ENCODE results near the gene BMP5. TPM values are rescaled to one million over a fixed set of nuclear protein-coding genes. Genes with fewer than 3 reads are reported as not detected.
"Not testable (repeated sequence)": the region's sequence is repeated elsewhere in the genome, so short reads cannot be mapped to it uniquely, and the experiment has no call there.

BMP5 gene
- total RNA-seq, result not detected

DNA sequence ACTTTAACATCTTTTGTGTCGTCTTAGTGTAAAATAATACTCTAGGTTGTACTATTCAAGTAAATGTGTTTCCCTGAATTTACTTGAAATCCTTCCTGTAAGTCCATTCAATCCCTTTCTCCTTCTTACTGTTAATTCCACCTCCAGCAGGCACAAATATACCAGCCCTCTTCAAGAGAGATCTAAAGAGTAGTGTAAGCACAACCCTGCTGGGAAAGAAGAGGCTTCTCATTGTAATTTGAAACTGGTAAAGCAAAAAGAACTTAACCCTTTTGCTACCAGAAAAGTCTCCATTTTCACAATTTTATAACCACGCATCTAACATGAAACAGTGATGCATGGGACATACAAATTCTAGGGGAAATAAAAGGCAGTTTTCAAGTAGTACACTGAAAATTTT lies at the start of gene BMP5:
Gene BMP5 (minus strand): TSS at position 191 of the 400 bp plus-strand sequence. CDS start 725 bp downstream, outside the sequence.
- Mint-ChIP-seq H3K27ac (no peak within 1 kb of the TSS), H3K27me3 (ENCODE audit: low read depth) (no peaks in the 10 kb centered on the region), H3K4me1 (ENCODE audit: low read depth) (no peaks in the 10 kb centered on the region), H3K36me3 (ENCODE audit: low read depth) (no peaks in the 10 kb centered on the region), H3K4me3 (no peak within 1 kb of the TSS), H3K9me3 (no peaks in the 10 kb centered on the region)
- CTCF ChIA-PET, result no interaction called here
- no peak for DNase-seq
- intact Hi-C loops (cut with micrococcal nuclease), result no loop called here

DNA sequence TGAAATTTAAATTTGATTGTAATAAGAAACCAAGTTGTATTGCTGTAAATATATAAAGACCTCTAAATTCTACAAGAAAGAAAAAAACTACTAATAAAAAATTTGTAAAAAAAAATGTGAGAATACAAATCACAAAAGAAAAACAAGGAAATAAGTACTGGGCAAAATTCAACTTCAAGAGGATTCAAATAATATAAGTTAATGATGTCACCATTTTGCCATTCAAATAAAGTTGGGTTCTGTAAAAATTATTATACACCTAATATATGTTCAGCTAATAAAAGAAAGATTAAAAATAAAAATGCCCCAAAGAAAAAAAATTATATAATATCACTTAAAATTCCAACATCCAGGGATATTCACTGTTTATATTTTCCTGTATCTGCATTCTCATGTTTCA lies 47.0 kb upstream of the BMP5 start:
- Mint-ChIP-seq H3K27ac (no peak overlapping the region), H3K4me3 (no peak overlapping the region), H3K27me3 (ENCODE audit: low read depth) (no peaks in the 10 kb centered on the region), H3K9me3 (peaks cover 7% of the 10 kb centered on the region), H3K36me3 (ENCODE audit: low read depth) (no peaks in the 10 kb centered on the region), H3K4me1 (ENCODE audit: low read depth) (no peaks in the 10 kb centered on the region)
- DNase-seq, result no peak
- CTCF ChIA-PET, result no interaction called here
- intact Hi-C loops (cut with micrococcal nuclease), result no loop called here

DNA sequence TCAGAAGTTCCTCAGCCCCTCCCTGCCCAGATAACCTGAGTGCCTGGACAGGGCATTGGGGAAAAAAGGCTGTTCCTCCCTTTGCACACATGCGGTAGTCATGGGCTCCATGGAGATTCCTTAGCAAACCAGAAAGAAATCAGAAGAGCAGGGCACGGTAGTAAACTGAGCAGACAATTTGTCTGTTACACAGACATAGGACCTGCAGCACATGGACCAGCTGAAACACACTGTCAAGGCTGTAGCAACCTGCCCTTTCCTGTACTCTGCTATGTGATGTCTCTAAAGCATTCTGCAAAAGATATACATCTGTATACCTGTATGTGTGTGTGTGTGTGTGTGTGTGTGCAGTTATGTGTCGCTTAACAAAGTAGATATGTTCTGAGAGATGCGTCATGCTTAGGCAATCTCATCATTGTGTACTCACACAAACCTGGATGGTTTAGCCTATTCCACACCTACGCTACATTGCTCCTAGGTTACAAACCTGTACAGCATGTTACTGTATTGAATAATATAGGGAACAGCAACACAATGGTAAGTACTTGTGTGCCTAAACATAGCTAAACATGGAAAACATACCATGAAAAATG lies 44.4 kb upstream of the BMP5 start:
- no peaks in the 10 kb centered on the region for H3K27me3 Mint-ChIP-seq (ENCODE audit: low read depth)
- H3K4me3 Mint-ChIP-seq, result no peak overlapping the region

DNA sequence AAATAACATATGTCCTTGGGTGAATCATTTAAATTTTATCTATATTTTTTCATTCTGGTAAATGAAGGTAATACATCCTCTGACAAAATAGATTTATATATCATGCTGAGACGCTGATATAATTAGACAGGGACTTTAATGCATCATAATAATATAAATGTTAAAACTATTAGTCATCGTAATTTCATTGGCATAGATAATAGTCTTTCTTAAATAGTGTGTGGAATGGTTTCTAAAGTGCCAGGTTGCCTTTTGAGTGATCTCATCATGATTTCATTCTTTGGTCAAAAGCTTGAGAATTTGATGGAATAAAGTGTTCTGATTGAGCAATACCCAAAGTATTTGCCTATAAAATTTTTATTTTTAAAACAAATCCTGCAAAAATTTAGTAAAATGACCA lies 43.2 kb upstream of the BMP5 start:
- Mint-ChIP-seq H3K4me3 (no peak overlapping the region), H3K9me3 (peaks cover 3% of the 10 kb centered on the region), H3K27ac (no peak overlapping the region), H3K4me1 (ENCODE audit: low read depth) (no peaks in the 10 kb centered on the region), H3K36me3 (ENCODE audit: low read depth) (no peaks in the 10 kb centered on the region), H3K27me3 (ENCODE audit: low read depth) (no peaks in the 10 kb centered on the region)
- CTCF ChIA-PET, result no interaction called here
- DNase-seq, result no peak
- intact Hi-C loops (cut with micrococcal nuclease), result no loop called here

More for the DNA sequence above, 44.4 kb upstream of the BMP5 start:
- H3K9me3 Mint-ChIP-seq, result peaks cover 7% of the 10 kb centered on the region
- H3K4me1 Mint-ChIP-seq (ENCODE audit: low read depth), result no peaks in the 10 kb centered on the region
- no peak for DNase-seq
- no peaks in the 10 kb centered on the region for H3K36me3 Mint-ChIP-seq (ENCODE audit: low read depth)
- CTCF ChIA-PET, result no interaction called here
- intact Hi-C loops (cut with micrococcal nuclease), result no loop called here
- no peak overlapping the region for H3K27ac Mint-ChIP-seq

DNA sequence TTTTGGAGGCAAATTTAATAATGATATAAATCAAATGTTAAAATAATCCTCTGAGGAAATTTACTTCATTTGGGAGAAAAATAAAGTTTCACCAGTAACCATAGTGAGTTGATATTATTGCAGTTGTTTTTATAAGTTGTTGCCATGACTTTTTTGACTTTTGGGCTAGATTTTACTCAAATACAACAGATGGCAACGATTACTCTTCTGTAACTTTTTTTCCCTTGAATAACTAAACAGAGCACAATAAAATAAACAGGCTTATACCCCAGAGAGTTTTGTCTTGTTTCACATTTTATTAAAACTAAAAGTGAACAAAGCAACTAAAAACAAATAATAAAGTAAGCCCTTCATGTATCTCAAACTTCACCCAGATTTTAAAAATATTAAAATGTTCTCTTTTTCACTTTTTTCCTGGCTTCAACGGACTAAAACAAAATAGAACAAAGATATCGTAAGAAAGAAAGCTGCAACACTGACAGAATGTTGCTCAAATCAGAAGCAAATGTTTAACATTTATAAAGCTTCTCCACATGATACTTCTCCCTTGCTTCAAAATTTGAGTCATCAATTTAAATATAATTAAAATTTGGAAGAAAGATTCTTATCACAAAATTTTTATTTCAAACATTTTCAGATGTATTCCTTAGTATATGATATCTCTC lies 42.5 kb upstream of the BMP5 start:
- no peak for DNase-seq
- CTCF ChIA-PET, result no interaction called here
- intact Hi-C loops (cut with micrococcal nuclease), result no loop called here
- Mint-ChIP-seq H3K36me3 (ENCODE audit: low read depth) (no peaks in the 10 kb centered on the region), H3K27ac (no peak overlapping the region), H3K4me3 (no peak overlapping the region), H3K9me3 (peaks cover 3% of the 10 kb centered on the region), H3K4me1 (ENCODE audit: low read depth) (no peaks in the 10 kb centered on the region), H3K27me3 (ENCODE audit: low read depth) (no peaks in the 10 kb centered on the region)

DNA sequence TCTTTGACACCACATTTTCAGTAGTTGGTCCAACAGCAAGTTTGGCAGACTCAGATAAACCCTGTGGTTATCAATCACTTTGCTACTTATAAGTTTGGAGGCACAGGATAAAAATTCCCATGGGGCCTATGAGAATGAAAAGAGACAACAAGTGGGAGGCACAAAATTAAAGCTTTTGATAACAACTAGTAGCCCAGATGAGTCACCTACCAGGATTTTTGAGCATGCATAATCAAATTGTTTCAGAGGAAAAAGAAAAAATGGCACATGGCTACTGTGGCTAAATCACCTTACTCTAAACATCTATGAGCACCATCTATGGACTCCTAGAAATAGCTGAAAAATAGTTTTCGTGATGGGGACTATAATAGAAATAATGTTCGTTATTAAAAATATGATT lies 40.8 kb upstream of the BMP5 start:
- intact Hi-C loops (cut with micrococcal nuclease), result no loop called here
- Mint-ChIP-seq H3K9me3 (peaks cover 4% of the 10 kb centered on the region), H3K27me3 (ENCODE audit: low read depth) (no peaks in the 10 kb centered on the region), H3K27ac (no peak overlapping the region), H3K36me3 (ENCODE audit: low read depth) (no peaks in the 10 kb centered on the region), H3K4me1 (ENCODE audit: low read depth) (no peaks in the 10 kb centered on the region), H3K4me3 (no peak overlapping the region)
- DNase-seq, result no peak
- CTCF ChIA-PET, result no interaction called here

DNA sequence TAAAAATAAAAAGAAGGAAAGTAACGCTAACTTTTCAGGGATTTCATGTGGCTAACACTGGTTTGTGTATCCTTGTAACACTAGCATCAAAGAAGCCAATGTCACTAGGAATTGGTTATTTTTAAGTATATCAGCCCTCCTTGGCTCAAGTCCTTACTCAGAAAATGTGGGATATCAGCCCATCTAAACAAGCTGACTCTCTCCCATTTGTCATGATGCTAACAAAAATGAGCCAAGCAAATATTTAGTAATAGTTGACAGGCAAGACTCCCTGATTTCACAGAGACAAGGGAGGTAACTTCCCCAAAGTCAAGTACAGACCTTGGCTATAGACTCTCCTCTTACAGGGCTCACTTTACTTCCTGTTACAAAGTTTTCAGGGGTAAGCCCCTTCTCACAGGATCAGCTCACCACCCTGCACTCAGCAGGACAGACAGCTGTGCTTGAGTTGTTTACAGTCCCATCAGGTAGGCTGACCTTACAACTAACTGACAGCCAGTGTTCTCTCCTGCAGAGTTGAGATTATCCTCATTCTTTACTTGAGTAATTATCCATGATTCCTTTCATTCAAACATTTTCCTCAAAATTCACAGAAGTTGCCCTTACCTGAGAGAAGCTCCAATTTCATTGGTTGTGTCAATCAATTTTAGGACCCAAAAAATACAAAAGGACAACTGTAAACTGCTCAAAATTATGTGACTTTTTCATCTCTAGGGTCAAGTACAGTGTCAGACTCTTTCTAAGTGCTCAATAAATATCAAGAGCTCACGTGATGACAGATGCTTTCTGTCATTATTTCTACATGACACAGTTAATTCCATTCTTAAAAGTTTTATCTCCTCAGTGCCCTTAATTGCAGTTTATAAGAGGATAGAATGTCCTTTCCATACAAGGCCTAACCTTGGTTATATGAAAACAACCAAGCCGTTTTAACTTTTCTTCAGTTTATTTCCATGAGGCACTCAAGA lies 38.1 kb upstream of the BMP5 start:
- CTCF ChIA-PET, result interaction anchor here (1.1 kb wide), 1 partner anchor 1335 kb away, joined by 3 read pairs; no protein-coding TSS in a partner anchor
- no peak overlapping the region for H3K27ac Mint-ChIP-seq
- H3K27me3 Mint-ChIP-seq (ENCODE audit: low read depth), result no peaks in the 10 kb centered on the region

DNA sequence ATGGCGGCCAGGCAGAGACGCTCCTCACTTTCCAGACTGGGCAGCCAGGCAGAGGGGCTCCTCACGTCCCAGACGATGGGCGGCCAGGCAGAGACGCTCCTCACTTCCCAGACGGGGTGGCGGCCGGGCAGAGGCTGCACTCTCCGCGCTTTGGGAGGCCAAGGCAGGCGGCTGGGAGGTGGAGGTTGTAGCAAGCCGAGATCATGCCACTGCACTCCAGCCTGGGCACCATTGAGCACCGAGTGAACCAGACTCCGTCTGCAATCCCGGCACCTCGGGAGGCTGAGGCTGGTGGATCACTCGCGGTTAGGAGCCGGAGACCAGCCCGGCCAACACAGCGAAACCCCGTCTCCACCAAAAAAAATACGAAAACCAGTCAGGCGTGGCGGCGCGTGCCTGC lies 35.1 kb upstream of the BMP5 start:
- DNase-seq; H3K27me3 Mint-ChIP-seq (ENCODE audit: low read depth); intact Hi-C loops (cut with micrococcal nuclease); H3K27ac Mint-ChIP-seq; H3K4me1 Mint-ChIP-seq (ENCODE audit: low read depth); H3K4me3 Mint-ChIP-seq; H3K9me3 Mint-ChIP-seq; H3K36me3 Mint-ChIP-seq (ENCODE audit: low read depth); CTCF ChIA-PET: not testable (repeated sequence)

More for the DNA sequence above, 38.1 kb upstream of the BMP5 start:
- Mint-ChIP-seq H3K36me3 (ENCODE audit: low read depth) (no peaks in the 10 kb centered on the region), H3K4me1 (ENCODE audit: low read depth) (no peaks in the 10 kb centered on the region), H3K4me3 (no peak overlapping the region), H3K9me3 (peaks cover 2% of the 10 kb centered on the region)
- intact Hi-C loops (cut with micrococcal nuclease), result no loop called here
- DNase-seq, result no peak

DNA sequence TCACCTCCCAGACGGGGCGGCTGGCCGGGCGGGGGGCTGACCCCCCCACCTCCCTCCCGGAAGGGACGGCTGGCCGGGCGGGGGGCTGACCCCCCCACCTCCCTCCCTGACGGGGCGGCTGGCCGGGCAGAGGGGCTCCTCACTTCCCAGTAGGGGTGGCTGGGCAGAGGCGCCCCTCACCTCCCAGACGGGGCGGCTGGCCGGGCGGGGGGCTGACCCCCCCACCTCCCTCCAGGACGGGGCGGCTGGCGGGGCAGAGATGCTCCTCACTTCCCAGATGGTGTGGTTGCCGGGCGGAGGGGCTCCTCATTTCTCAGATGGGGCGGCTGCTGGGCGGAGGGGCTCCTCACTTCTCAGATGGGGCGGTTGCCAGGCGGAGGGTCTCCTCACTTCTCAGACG lies 34.5 kb upstream of the BMP5 start:
- CTCF ChIA-PET; H3K27me3 Mint-ChIP-seq (ENCODE audit: low read depth); H3K27ac Mint-ChIP-seq; intact Hi-C loops (cut with micrococcal nuclease); H3K36me3 Mint-ChIP-seq (ENCODE audit: low read depth); H3K4me1 Mint-ChIP-seq (ENCODE audit: low read depth); DNase-seq; H3K4me3 Mint-ChIP-seq; H3K9me3 Mint-ChIP-seq: not testable (repeated sequence)

DNA sequence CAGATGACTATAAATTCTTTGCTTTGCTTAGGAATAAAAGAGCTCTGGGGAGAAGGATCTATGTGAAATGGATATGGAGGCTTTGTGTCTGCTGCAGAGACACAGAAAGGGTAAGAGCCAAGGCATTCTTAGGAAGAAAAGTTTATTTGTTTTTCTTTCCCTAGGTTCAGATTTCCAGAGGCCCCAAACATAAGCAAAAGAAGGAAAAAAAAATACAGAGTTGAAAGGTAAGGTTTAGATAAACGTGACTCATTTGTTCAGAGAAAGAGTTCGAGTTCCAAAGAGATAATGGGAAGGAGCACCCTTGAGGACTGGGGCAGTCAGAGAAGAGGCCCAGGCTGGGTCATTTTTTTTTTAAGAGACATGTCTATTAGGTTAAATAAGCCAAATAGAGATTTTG lies 27.4 kb upstream of the BMP5 start:
- H3K4me1 Mint-ChIP-seq (ENCODE audit: low read depth), result no peaks in the 10 kb centered on the region
- DNase-seq, result no peak
- no peak overlapping the region for H3K27ac Mint-ChIP-seq
- intact Hi-C loops (cut with micrococcal nuclease), result no loop called here
- peaks cover 4% of the 10 kb centered on the region for H3K9me3 Mint-ChIP-seq
- H3K4me3 Mint-ChIP-seq, result no peak overlapping the region
- no peaks in the 10 kb centered on the region for H3K36me3 Mint-ChIP-seq (ENCODE audit: low read depth)
- H3K27me3 Mint-ChIP-seq (ENCODE audit: low read depth), result no peaks in the 10 kb centered on the region
- CTCF ChIA-PET, result no interaction called here

DNA sequence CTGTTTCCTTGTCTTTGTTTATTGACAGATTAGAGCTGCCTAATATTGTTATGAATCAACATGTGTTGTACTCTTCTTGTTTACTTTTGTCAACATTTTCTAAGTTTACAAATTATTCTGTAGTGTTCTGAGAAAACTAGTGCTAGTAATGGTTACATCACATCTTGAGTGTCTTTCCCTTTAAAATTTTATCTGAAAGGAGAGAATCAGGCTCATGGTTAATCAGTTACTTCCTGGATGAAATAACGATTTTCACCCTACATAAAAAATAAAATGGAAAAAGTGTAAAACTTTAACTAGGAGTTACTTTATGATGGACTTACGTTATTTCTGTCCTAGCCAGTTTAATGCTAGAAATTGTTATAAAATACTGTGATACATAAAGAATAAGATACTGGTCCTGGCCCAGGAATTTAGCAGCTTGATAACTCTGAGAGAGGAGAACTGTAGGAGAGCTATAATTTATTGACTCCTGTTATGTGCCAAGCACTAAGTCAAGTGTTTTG lies 26.4 kb upstream of the BMP5 start:
- intact Hi-C loops (cut with micrococcal nuclease), result no loop called here
- Mint-ChIP-seq H3K36me3 (ENCODE audit: low read depth) (no peaks in the 10 kb centered on the region), H3K4me1 (ENCODE audit: low read depth) (no peaks in the 10 kb centered on the region), H3K4me3 (no peak overlapping the region), H3K27me3 (ENCODE audit: low read depth) (no peaks in the 10 kb centered on the region), H3K27ac (no peak overlapping the region), H3K9me3 (peaks cover 4% of the 10 kb centered on the region)
- DNase-seq, result no peak
- CTCF ChIA-PET, result no interaction called here

DNA sequence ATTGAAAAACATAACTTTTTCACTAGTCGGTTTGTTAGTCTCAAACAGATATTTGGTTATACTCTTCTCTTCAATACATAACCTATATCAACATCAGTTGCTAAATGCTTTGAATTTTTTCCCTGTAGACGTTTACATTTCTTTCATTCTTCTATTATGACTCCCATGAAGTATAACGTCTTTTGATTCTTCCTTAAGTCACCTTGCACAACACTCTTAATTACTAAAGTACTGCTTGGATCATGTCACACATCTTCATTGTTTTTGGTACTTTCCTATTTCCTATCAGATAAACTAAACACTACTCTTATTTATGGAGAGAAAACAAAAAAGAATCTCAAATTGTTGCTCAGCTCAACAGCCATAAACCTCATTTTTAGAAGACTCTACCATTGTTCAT lies 23.0 kb upstream of the BMP5 start:
- H3K27ac Mint-ChIP-seq, result no peak overlapping the region
- no peaks in the 10 kb centered on the region for H3K4me1 Mint-ChIP-seq (ENCODE audit: low read depth)
- H3K4me3 Mint-ChIP-seq, result no peak overlapping the region
- intact Hi-C loops (cut with micrococcal nuclease), result no loop called here
- no peaks in the 10 kb centered on the region for H3K27me3 Mint-ChIP-seq (ENCODE audit: low read depth)
- peaks cover 5% of the 10 kb centered on the region for H3K9me3 Mint-ChIP-seq
- CTCF ChIA-PET, result no interaction called here
- no peaks in the 10 kb centered on the region for H3K36me3 Mint-ChIP-seq (ENCODE audit: low read depth)
- no peak for DNase-seq
